ENCODE measurements around the gene PIWIL1. TPM values are rescaled to one million over a fixed set of nuclear protein-coding genes. Genes with fewer than 3 reads are reported as not detected.

Gene PIWIL1
- total and polyA plus RNA-seq, 5 donors from 2014 or later = not detected

DNA sequence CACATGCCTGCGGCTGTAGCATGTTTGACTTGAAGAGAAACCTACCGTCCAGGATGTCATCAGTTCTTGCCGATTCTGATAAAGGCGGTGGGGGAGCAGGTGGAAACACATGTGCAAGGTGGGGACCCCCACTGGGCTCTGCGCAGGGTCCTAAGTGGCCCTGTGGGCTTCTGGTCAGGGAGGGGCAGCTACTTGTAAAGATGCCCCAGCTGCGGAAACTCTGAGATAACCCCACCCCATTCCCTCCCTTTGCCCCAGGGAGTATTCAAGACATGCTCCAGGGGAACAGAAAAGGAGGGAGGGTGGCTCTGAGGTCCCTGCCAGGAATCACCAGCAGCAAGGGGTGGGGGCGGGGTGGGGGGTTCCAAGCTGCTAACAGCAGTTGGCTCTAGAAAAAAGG lies 67.6 kb downstream of the PIWIL1 start:
- Histone ChIP-seq H3K27ac (ENCODE audit: insufficient read depth, low read length, poor library complexity, severe bottlenecking) (no peak overlapping the region), H3K27me3 (ENCODE audit: control insufficient read depth, insufficient read depth, low read length) (no peaks in the 10 kb centered on the region), H3K4me1 (ENCODE audit: control insufficient read depth, insufficient read depth, low read length, poor library complexity, severe bottlenecking) (no peaks in the 10 kb centered on the region), H3K9me3 (ENCODE audit: control insufficient read depth in 2 of 2, low read length in 2 of 2) (no peaks in the 10 kb centered on the region), H3K4me3 (ENCODE audit: low read depth, low read length) (no peak overlapping the region), H3K36me3 (ENCODE audit: control insufficient read depth, insufficient read depth, low read length) (no peaks in the 10 kb centered on the region)
- Mint-ChIP-seq H3K4me3 (no peak overlapping the region), H3K4me1 (peaks cover 0 to 5% (median 0%) of the 10 kb centered on the region in 4 donors), H3K27ac (no peak overlapping the region), H3K27me3 (peaks cover 9% of the 10 kb centered on the region), H3K36me3 (no peaks in the 10 kb centered on the region), H3K9me3 (no peaks in the 10 kb centered on the region)
- DNase-seq (no peak), ATAC-seq (ENCODE audit: low read depth in 2 of 2) (no peak)

- H3K4me1 Mint-ChIP-seq = peaks cover 0 to 5% (median 0%) of the 10 kb centered on the region in 4 donors
These were observed 74.7 kb downstream of the PIWIL1 start for GRCh38 chr12:130412384-130412783.

DNA sequence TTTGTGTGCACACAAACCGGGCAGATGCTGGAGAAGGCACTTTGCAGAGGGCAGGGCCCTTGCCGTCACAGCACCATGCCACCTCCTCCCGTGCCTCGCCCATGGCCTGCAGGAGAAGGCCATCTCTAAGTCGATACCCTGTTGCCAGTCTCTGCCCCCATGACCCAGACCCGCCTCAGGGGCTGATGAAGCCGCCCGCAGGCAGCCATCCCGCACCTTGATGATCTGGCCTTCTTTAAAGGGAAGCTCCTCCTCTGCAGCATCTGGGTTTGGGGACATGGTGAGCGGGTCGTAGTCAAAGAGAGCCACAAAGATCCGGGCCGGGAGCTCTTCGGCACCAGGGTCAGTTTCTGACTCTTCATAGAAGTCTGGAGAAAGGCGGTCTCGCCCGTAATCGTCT lies 76.2 kb downstream of the PIWIL1 start:
- Mint-ChIP-seq H3K4me3 (no peak overlapping the region), H3K4me1 (no peaks in the 10 kb centered on the region), H3K9me3 (peaks cover 0 to 2% (median 0%) of the 10 kb centered on the region in 7 donors), H3K27me3 (no peaks in the 10 kb centered on the region), H3K27ac (peak overlapping the region in 1 of 3 donors; percentile 49), H3K36me3 (no peaks in the 10 kb centered on the region)
- Histone ChIP-seq H3K27me3 (ENCODE audit: control insufficient read depth, insufficient read depth, low read length) (no peaks in the 10 kb centered on the region), H3K4me1 (ENCODE audit: control insufficient read depth, insufficient read depth, low read length, poor library complexity, severe bottlenecking) (no peaks in the 10 kb centered on the region), H3K36me3 (ENCODE audit: control insufficient read depth, insufficient read depth, low read length) (no peaks in the 10 kb centered on the region), H3K4me3 (ENCODE audit: low read depth, low read length) (no peak overlapping the region), H3K27ac (ENCODE audit: insufficient read depth, low read length, poor library complexity, severe bottlenecking) (no peak overlapping the region), H3K9me3 (ENCODE audit: control insufficient read depth in 2 of 2, low read length in 2 of 2) (no peaks in the 10 kb centered on the region)
- DNase-seq (no peak), ATAC-seq (ENCODE audit: low read depth in 2 of 2) (no peak)

More at GRCh38 chr12:130412384-130412783, 74.7 kb downstream of the PIWIL1 start:
- Mint-ChIP-seq H3K27ac (no peak overlapping the region), H3K27me3 (no peaks in the 10 kb centered on the region), H3K36me3 (no peaks in the 10 kb centered on the region), H3K9me3 (peaks cover 0 to 2% (median 0%) of the 10 kb centered on the region in 7 donors), H3K4me3 (no peak overlapping the region)
- no peak overlapping the region for H3K4me3 ChIP-seq (ENCODE audit: low read depth, low read length)
- no peaks in the 10 kb centered on the region for H3K27me3 ChIP-seq (ENCODE audit: control insufficient read depth, insufficient read depth, low read length)
- no peaks in the 10 kb centered on the region for H3K36me3 ChIP-seq (ENCODE audit: control insufficient read depth, insufficient read depth, low read length)
- ATAC-seq (ENCODE audit: low read depth in 2 of 2) (no peak), DNase-seq (no peak)
- H3K9me3 ChIP-seq (ENCODE audit: control insufficient read depth in 2 of 2, low read length in 2 of 2) = no peaks in the 10 kb centered on the region
- H3K27ac ChIP-seq (ENCODE audit: insufficient read depth, low read length, poor library complexity, severe bottlenecking) = no peak overlapping the region
- no peaks in the 10 kb centered on the region for H3K4me1 ChIP-seq (ENCODE audit: control insufficient read depth, insufficient read depth, low read length, poor library complexity, severe bottlenecking)

GRCh38 chr12:130414381-130414780 lies 76.7 kb downstream of the PIWIL1 start:
- no peaks in the 10 kb centered on the region for H3K9me3 ChIP-seq (ENCODE audit: control insufficient read depth in 2 of 2, low read length in 2 of 2)
- Mint-ChIP-seq H3K27me3 (no peaks in the 10 kb centered on the region), H3K9me3 (peaks cover 0 to 2% (median 0%) of the 10 kb centered on the region in 7 donors), H3K36me3 (no peaks in the 10 kb centered on the region), H3K27ac (no peak overlapping the region), H3K4me3 (no peak overlapping the region), H3K4me1 (no peaks in the 10 kb centered on the region)
- ATAC-seq (ENCODE audit: low read depth in 2 of 2) (no peak), DNase-seq (no peak)
- no peak overlapping the region for H3K27ac ChIP-seq (ENCODE audit: insufficient read depth, low read length, poor library complexity, severe bottlenecking)
- no peaks in the 10 kb centered on the region for H3K4me1 ChIP-seq (ENCODE audit: control insufficient read depth, insufficient read depth, low read length, poor library complexity, severe bottlenecking)
- H3K36me3 ChIP-seq (ENCODE audit: control insufficient read depth, insufficient read depth, low read length) = no peaks in the 10 kb centered on the region
- no peaks in the 10 kb centered on the region for H3K27me3 ChIP-seq (ENCODE audit: control insufficient read depth, insufficient read depth, low read length)
- H3K4me3 ChIP-seq (ENCODE audit: low read depth, low read length) = no peak overlapping the region

GRCh38 chr12:130418251-130418650 lies 80.6 kb downstream of the PIWIL1 start:
- Histone ChIP-seq H3K4me3 (ENCODE audit: low read depth, low read length) (no peak overlapping the region), H3K9me3 (ENCODE audit: control insufficient read depth in 2 of 2, low read length in 2 of 2) (no peaks in the 10 kb centered on the region), H3K4me1 (ENCODE audit: control insufficient read depth, insufficient read depth, low read length, poor library complexity, severe bottlenecking) (no peaks in the 10 kb centered on the region), H3K27me3 (ENCODE audit: control insufficient read depth, insufficient read depth, low read length) (no peaks in the 10 kb centered on the region), H3K27ac (ENCODE audit: insufficient read depth, low read length, poor library complexity, severe bottlenecking) (no peak overlapping the region), H3K36me3 (ENCODE audit: control insufficient read depth, insufficient read depth, low read length) (no peaks in the 10 kb centered on the region)
- no peaks in the 10 kb centered on the region for H3K4me1 Mint-ChIP-seq
- H3K9me3 Mint-ChIP-seq = peaks cover 0 to 2% (median 0%) of the 10 kb centered on the region in 7 donors
- H3K36me3 Mint-ChIP-seq = no peaks in the 10 kb centered on the region
- ATAC-seq (ENCODE audit: low read depth in 2 of 2) = no peak
- H3K27ac Mint-ChIP-seq = no peak overlapping the region
- H3K4me3 Mint-ChIP-seq = no peak overlapping the region
- H3K27me3 Mint-ChIP-seq = no peaks in the 10 kb centered on the region
- no peak for DNase-seq

DNA sequence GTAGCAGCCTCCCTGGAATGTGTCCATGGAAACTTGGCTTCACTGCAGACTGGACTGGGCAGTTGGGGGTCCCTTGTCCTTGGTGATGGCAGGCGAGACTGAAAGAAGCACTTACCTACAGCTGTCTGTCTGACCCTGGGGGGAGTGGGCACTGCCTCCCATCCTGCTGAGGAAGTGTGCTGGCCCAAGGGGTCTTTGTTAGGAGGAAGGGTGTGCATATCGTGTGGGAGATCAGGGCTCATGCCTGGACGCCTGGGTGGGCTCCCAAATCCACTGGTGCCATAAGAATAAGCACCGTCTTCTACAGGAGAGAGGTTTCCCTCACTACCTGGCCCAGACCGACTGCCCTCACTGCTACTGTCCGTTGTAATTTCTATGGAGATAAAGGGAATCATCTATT lies 81.4 kb downstream of the PIWIL1 start:
- no peak overlapping the region for H3K4me3 Mint-ChIP-seq
- no peak overlapping the region for H3K27ac Mint-ChIP-seq
- ATAC-seq (ENCODE audit: low read depth in 2 of 2) = no peak

DNA sequence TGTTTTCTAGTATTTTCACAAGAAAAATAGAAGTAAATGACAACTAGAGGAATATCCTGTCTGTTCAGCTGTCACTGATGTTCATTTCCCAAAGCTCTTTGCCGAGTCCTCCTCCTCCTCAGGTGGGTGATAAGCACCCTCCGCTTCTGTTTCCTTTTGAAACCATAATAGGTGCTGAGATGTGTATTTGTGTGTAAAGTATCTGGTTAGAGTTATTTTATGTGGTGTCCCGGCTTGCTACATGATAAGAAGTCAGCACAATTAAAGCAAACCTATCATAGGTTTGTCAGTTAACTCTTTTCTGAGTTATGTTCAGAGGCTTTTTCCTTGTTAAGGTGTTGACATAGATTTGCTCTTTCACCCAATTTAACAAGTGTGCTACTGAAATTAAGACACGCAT lies 82.4 kb downstream of the PIWIL1 start:
- DNase-seq (no peak), ATAC-seq (ENCODE audit: low read depth in 2 of 2) (no peak)
- Histone ChIP-seq H3K36me3 (ENCODE audit: control insufficient read depth, insufficient read depth, low read length) (no peaks in the 10 kb centered on the region), H3K4me3 (ENCODE audit: low read depth, low read length) (no peak overlapping the region), H3K4me1 (ENCODE audit: control insufficient read depth, insufficient read depth, low read length, poor library complexity, severe bottlenecking) (no peaks in the 10 kb centered on the region), H3K9me3 (ENCODE audit: control insufficient read depth in 2 of 2, low read length in 2 of 2) (no peaks in the 10 kb centered on the region), H3K27ac (ENCODE audit: insufficient read depth, low read length, poor library complexity, severe bottlenecking) (no peak overlapping the region), H3K27me3 (ENCODE audit: control insufficient read depth, insufficient read depth, low read length) (no peaks in the 10 kb centered on the region)
- H3K4me1 Mint-ChIP-seq = no peaks in the 10 kb centered on the region
- H3K9me3 Mint-ChIP-seq = peaks cover 0 to 2% (median 0%) of the 10 kb centered on the region in 7 donors
- no peak overlapping the region for H3K4me3 Mint-ChIP-seq
- no peak overlapping the region for H3K27ac Mint-ChIP-seq
- no peaks in the 10 kb centered on the region for H3K27me3 Mint-ChIP-seq
- no peaks in the 10 kb centered on the region for H3K36me3 Mint-ChIP-seq

More for the DNA sequence above, 81.4 kb downstream of the PIWIL1 start:
- Mint-ChIP-seq H3K36me3 (no peaks in the 10 kb centered on the region), H3K27me3 (no peaks in the 10 kb centered on the region), H3K9me3 (peaks cover 0 to 2% (median 0%) of the 10 kb centered on the region in 7 donors), H3K4me1 (no peaks in the 10 kb centered on the region)
- Histone ChIP-seq H3K27me3 (ENCODE audit: control insufficient read depth, insufficient read depth, low read length) (no peaks in the 10 kb centered on the region), H3K9me3 (ENCODE audit: control insufficient read depth in 2 of 2, low read length in 2 of 2) (no peaks in the 10 kb centered on the region), H3K4me1 (ENCODE audit: control insufficient read depth, insufficient read depth, low read length, poor library complexity, severe bottlenecking) (no peaks in the 10 kb centered on the region), H3K36me3 (ENCODE audit: control insufficient read depth, insufficient read depth, low read length) (no peaks in the 10 kb centered on the region), H3K27ac (ENCODE audit: insufficient read depth, low read length, poor library complexity, severe bottlenecking) (no peak overlapping the region), H3K4me3 (ENCODE audit: low read depth, low read length) (no peak overlapping the region)
- no peak for DNase-seq

GRCh38 chr12:130421896-130422295 lies 84.2 kb downstream of the PIWIL1 start:
- Mint-ChIP-seq H3K4me3 (no peak overlapping the region), H3K27ac (no peak overlapping the region), H3K36me3 (no peaks in the 10 kb centered on the region), H3K4me1 (no peaks in the 10 kb centered on the region), H3K9me3 (peaks cover 0 to 2% (median 0%) of the 10 kb centered on the region in 7 donors), H3K27me3 (no peaks in the 10 kb centered on the region)
- no peak for ATAC-seq (ENCODE audit: low read depth in 2 of 2)
- DNase-seq = no peak
- Histone ChIP-seq H3K4me3 (ENCODE audit: low read depth, low read length) (no peak overlapping the region), H3K36me3 (ENCODE audit: control insufficient read depth, insufficient read depth, low read length) (no peaks in the 10 kb centered on the region), H3K27me3 (ENCODE audit: control insufficient read depth, insufficient read depth, low read length) (no peaks in the 10 kb centered on the region), H3K9me3 (ENCODE audit: control insufficient read depth in 2 of 2, low read length in 2 of 2) (no peaks in the 10 kb centered on the region), H3K27ac (ENCODE audit: insufficient read depth, low read length, poor library complexity, severe bottlenecking) (no peak overlapping the region), H3K4me1 (ENCODE audit: control insufficient read depth, insufficient read depth, low read length, poor library complexity, severe bottlenecking) (no peaks in the 10 kb centered on the region)

All from CD4-positive, CD25-positive, alpha-beta regulatory T cell (primary cell).